Esophagus mucosa (tissue), 1 donor: ENCODE results near the gene NUPR1. TPM values are rescaled to one million over a fixed set of nuclear protein-coding genes. Genes with fewer than 3 reads are reported as not detected.
A peak's percentile ranks its signal among the peaks of the same experiment; 100 is the strongest.
"Not testable (repeated sequence)": the region's sequence is repeated elsewhere in the genome, so short reads cannot be mapped to it uniquely, and the experiment has no call there.

ENCODE experiments used
- ATAC-seq: fragments of 200-7000 bp; cut with Tn5 transposase; one replicate; pipeline ENCODE4 v1.9.1; 2020
- total RNA-seq: library from RNA; stranded (reverse); gene quantifications from one replicate; pipeline ENCODE4 v1.2.4, GENCODE V29; 2023
- donor health status: DM: yes; HTN: yes; CAD: no.

NUPR1 gene
- total RNA-seq, 1 donor from 2014 or later = 64.4 TPM

DNA sequence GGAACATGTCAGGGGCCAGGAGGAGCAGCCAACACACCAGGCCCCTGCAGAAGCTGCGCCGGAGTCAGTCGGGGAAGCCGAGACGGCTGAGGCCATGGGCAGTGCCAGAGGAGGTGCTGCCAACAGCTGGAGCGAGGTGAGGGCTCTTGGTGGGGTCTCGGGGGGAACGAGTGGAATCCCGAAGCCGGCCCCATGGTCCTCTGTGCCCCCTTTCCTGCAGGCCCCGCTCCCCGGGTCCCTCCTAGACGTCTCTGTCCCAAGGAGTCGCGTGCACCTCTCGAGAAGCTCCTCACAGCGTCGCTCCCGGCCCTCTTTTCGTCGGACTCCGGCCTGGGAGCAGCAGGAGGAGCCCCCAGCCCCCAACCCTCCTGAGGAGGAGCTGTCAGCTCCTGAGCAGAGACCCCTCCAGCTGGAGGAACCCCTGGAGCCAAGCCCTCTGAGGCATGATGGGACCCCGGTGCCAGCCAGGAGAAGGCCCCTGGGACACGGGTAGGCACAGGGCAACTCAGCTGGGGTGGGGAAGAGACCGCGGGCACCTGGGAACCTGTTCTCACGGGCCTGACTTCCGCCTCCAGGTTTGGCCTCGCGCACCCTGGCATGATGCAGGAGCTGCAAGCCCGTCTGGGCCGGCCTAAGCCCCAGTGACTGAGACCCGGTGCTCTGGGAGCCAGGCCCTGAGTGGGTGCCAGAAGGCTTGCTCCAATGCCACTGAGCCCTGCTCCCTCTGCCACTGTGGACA, 40.7 kb downstream of the NUPR1 start:
- peak; percentile 30 for ATAC-seq

DNA sequence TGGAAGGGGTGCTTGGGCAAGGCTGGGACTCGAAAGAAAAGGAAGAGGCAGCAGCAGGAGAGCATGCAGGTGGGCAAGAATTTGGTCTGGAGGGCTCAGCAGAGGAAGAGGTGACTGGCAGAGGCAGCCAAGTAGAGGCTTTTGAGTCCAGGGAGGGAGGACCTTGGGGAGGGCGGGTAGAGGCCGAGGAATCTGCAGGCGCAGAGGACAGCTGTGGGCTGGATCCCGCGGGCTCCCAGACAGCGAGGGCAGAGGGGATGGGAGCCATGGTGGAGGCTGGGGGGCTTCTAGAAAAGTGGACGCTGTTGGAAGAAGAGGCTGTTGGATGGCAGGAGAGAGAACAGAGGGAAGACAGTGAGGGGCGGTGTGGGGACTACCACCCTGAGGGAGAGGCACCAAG, 41.4 kb downstream of the NUPR1 start:
- no peak for ATAC-seq

DNA sequence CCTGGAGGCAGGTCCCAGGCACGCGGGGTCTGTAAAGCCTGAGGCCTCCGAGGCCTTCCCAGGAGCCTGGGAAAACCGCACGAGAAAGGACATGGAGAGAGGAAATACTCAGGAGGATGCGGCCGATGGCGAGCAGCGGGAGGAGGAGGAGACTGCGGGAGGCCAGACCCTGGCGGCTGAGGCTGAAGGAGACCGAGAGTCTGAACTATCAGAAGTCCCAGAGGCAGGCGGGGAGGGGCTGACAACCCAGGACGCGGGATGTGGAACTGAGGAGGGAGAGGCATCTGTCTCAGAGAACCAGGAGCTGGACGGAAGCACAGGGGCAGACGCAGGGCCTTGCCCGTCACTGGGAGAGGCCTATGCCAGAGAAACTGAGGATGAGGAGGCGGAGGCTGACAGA, 41.9 kb downstream of the NUPR1 start:
- no peak for ATAC-seq

DNA sequence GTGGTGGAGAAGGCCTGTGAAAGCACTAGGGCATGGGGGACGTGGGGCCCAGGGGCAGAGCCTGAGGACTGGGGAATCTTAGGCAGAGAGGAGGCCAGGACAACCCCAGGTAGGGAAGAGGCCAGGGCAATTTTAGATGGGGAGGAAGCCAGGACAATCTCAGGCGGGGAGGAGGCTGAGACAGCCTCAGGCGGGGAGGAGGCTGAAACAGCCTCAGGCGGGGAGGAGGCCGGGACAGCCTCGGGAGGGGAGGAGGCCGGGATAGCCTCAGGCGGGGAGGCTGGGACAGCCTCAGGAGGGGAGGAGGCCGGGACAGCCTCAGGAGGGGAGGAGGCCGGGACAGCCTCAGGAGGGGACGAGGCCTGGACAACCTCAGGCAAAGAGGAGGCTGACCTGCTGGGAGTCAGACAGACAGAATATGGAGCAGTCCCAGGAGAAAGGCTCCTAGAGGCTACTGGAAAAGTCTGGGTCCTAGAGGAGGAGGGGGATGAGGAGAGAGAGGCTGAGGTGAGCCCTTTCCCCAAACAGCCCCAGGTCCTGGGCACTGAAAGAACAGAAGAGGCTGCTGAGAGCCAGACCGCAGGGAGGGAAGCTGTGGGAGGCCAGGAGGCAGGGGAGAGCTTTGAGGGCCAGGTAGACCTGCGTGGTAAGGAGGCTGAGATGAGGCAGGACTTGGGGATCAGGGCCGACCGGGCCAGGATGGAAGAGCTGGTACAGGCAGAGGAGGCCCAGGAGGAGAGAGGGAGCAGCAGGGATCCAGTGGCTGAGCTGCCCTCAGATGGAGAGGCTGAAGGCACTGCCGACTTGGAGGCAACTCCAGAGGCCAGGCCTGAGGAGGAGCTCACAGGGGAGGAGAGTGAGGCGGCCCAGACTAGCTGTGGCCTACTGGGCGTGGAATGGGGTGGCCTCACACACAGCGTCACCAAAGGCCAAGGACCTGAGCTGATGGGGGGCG, 42.7 kb downstream of the NUPR1 start:
- no peak for ATAC-seq

DNA sequence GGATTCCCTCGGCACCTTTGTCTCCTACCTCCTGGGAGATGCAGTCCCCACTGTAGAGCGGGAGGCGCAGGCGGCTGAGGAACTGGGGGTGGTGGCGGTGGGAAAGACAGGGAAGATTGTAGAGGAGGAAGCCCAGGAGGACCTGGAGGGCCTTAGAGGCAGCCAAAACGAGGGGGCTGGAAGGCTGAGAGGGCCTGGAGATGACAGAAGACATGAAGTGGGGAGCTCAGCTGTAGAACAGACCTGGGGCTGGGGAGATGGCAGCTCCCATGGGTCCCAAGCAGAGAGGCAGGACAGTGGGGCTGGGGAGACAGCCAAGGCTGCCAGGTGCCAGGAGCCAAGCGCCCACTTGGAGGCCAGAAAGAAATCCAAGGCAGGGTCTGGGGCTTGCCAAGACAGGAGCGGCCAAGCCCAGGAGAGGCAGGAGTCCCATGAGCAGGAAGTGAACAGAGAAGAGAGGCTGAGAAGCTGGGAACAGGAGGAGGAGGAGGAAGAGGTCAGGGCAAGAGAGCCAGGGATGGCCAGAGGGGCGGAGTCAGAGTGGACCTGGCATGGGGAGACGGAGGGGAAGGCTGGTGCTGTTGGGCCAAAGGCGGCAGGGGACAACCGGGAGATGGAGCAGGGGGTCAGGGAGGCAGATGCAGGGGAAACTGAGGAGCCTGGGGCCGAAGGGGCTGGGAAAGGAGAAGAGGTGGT, 43.5 kb downstream of the NUPR1 start:
- no peak for ATAC-seq

DNA sequence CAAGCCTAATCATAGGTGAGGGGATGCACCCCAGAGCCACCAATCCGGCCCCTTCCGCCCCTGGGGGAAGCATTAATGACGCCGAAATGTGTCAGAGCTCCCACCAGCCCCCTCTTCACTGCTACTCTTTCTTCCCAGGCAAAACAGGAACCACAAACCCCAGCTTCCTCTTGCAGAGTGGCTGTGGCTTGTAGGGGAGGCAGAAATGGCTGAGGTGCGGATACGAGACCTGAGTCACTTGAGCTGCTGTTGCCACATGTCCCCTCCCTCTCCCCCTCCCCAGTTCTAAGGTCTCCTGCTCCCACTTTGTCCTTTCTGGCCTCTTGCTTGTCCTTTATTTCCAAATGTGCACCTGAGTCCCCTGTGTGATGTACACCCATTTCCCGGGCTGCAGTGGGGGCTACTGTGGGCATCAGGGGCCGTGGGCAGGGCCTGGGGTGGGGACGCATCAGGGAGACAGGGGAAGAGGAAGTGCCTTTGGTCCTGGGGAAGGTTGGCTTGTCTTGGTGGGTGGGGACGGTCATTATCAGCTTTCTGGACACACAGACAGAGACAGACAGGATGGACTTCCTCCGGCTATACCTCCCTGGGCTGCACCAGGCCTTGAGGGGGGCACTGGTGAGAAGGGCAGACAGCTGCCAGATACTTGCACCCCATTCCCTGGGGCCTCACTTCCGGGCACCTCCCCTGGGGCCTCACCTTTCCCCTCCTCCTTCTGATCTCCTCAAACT, 44.5 kb downstream of the NUPR1 start, which contains the start of gene APOBR:
Gene APOBR, plus strand, starts transcription at position 523 of the 731 bp plus-strand sequence. Its CDS starts 39 bp downstream, at position 562.
- ATAC-seq = peak; percentile 12

DNA sequence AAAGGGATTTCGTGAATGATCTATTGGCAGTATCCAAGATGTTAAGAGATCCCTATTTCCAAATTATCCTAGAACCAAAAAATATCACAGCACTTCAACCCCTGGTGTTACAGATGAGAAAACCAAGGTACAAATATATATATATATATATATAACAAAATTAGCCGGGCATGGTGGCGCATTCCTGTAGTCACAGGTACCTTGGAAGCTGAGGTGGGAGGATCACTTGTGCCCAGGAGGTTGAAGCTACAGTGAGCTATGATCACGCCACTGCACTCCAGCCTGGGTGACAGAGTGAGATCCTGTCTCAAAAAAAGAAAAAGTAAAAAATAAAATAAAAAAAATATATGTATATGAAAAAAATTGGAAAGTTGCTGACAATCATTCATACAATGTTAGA, 46.3 kb downstream of the NUPR1 start:
- no peak for ATAC-seq

DNA sequence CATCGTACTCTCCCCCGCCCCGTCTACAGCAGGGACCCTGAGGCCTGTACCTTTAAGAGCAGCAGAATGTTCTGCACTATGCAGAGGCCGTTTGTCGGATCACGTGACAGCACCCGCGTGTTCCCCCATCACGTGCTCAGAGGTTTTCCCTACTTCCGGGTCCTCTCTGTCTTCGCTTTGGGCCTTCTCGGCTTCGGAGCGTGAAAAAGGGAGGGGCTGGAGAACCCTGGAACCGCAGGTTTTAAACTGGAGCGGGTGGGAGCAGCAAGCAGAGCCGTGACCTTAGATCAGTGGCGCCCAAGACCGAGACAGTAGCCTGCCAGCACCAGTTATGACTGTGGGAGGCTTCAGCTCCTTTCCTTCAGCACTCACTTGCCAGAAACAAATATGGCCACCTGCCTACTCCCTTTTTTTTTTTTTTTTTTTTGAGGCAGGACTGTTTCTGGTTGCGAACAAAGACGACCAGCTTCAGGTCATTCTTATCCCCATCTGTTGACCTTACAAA, 46.8 kb downstream of the NUPR1 start, which contains the start of gene CLN3:
Gene CLN3, minus strand, starts transcription at position 105 of the 505 bp plus-strand sequence. CDS start 315 bp downstream, outside the sequence.
- peak; percentile 92 for ATAC-seq

DNA sequence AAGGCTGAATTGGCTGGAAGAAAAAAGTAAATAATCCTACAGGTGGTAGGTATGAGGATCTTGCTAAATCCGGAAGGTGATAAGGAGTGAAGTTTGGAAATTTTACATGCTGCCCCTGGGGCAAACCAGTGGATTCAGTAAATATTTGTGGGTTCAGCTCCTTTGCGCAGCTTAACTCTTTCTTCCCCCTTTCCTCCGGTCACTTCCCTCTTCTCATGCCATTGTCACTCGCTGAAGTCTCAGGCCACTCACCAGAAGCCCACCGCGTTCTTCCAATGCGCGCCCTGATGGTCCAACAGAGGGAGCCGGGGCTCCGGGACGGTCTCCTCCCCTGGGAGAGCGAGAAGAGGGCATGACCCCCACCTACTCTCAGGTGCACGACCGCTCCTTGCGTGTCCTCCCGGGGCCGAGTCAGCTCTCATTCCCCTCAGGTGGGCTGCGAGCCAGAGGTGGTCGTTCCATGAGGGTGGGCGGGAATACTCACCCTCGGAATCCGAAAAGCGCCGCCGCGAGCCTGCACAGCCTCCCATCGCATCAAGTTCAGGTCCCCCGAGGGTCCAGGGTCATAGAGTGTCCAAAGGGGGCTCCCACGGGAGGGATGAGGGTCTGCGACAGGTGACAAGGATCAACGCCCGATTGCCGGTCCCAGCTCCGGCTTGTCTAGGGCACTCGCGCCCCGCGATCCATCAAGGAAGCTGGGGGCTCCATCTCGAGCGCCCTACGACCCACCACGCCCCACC, 47.4 kb downstream of the NUPR1 start:
- peak; percentile 10 for ATAC-seq

DNA sequence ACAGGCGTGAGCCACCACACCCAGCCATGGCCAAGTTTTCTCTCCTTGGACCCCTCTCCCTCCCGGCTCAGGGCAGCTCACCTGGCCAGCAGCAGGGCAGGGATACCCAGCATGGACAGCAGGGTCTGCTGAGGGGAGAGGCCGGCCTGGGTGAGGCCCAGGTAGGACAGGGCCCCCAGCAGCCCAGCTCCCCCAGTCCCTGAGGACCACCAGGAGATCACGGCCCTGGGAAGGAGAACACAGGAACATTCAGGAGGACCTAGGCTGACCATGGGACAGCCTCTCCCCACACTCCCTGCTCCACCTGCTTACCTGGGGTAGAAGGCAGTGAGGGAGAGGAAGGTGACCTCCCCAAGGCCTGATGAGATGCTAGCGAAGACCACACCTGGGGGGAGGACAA, 52.5 kb downstream of the NUPR1 start:
- ATAC-seq = no peak

DNA sequence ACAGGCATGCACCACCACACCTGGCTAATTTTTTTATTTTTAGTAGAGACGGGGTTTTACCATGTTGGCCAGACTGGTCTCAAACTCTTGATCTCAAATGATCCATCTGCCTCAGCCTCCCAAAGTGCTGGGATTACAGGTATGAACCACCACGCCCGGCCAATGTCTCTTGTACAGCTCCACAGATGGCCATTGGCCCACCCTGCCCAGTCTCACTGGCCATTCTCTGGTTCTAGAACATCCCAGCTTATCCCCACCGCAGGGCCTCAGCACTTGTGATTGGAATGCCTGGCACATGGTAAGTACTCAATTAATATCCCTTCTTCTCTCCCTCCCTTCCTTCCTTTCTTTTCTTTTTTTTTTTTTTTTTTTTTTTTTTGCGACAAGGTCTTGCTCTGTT, 55.4 kb downstream of the NUPR1 start:
- ATAC-seq = not testable (repeated sequence)

Other genes with a start within 250 kb of the NUPR1 start
- gene SBK1, start 246.4 kb downstream of the NUPR1 start, total RNA-seq = 0.52 TPM
- gene NPIPB6, start 175.5 kb downstream of the NUPR1 start, total RNA-seq = 1.00 TPM
- gene EIF3CL, start 135.1 kb downstream of the NUPR1 start, total RNA-seq = 81.2 TPM
- gene NPIPB7, start 66.6 kb downstream of the NUPR1 start, total RNA-seq = not detected
- gene CLN3, start 46.9 kb downstream of the NUPR1 start, total RNA-seq = 10.2 TPM
- 0.36 TPM for gene APOBR, start 44.3 kb downstream of the NUPR1 start, total RNA-seq
- gene IL27, start 32.1 kb downstream of the NUPR1 start, total RNA-seq = not detected
- 11.4 TPM for gene SGF29, start 14.9 kb upstream of the NUPR1 start, total RNA-seq
- 0.32 TPM for gene SULT1A2, start 58.1 kb upstream of the NUPR1 start, total RNA-seq
- 4.7 TPM for gene SULT1A1, start 71.1 kb upstream of the NUPR1 start, total RNA-seq
- 0.24 TPM for gene NPIPB8, start 99.1 kb upstream of the NUPR1 start, total RNA-seq
- gene EIF3C, start 172.5 kb upstream of the NUPR1 start, total RNA-seq = 318 TPM
- 0.84 TPM for gene NPIPB9, start 212.8 kb upstream of the NUPR1 start, total RNA-seq